CD8-positive, alpha-beta memory T cell (primary cell): ENCODE results near the gene HMCN2. TPM values are rescaled to one million over a fixed set of nuclear protein-coding genes. Genes with fewer than 3 reads are reported as not detected.

Experiments
- CTCF ChIA-PET: fragments of 350-600 bp; sonication (Branson Sonifier 250); formaldehyde crosslinking; loops from one replicate; lab custom pipeline; 2021; ENCODE audit warnings: antibody characterized with exemption; lab: Charles Lee
- POLR2A ChIA-PET: fragments of 350-600 bp; sonication (Branson Sonifier 250); formaldehyde crosslinking; loops from one replicate; lab custom pipeline; 2021; ENCODE audit warnings: antibody characterized with exemption; lab: Charles Lee
- DNase-seq, 5 donors: peaks; one replicate each; pipeline versions ENCODE4 v3.0.0 to v3.0.0-alpha.2; 2020 to 2022; ENCODE audit warnings: mixed read lengths in 1 of 5
- H3K27ac ChIP-seq: one replicate; pipeline ENCODE4 v1.7.0; 2013; ENCODE audit warnings: low read depth, mild to moderate bottlenecking, low read length, moderate library complexity
- H3K27me3 ChIP-seq: 2 replicates; pipeline ENCODE4 v1.7.0; 2013; ENCODE audit warnings: low read length, mild to moderate bottlenecking; ENCODE audit not compliant: insufficient read depth, poor library complexity, severe bottlenecking
- H3K36me3 ChIP-seq: 2 replicates; pipeline ENCODE4 v1.7.0; 2013; ENCODE audit warnings: mild to moderate bottlenecking, low read length, moderate library complexity; ENCODE audit not compliant: insufficient read depth
- H3K4me1 ChIP-seq: 2 replicates; pipeline ENCODE4 v1.7.0; 2013; ENCODE audit warnings: mild to moderate bottlenecking, low read length, moderate library complexity; ENCODE audit not compliant: insufficient read depth
- H3K4me3 ChIP-seq: 2 replicates; pipeline ENCODE4 v1.7.0; 2013; ENCODE audit warnings: mild to moderate bottlenecking, low read length
- H3K9me3 ChIP-seq: 2 replicates; pipeline ENCODE4 v1.7.0; 2013; ENCODE audit warnings: mild to moderate bottlenecking, low read length
- H3K27ac Mint-ChIP-seq, 8 donors: one replicate each; pipeline ENCODE4 v1.8.0; 2020 to 2021; ENCODE audit warnings: mixed read lengths in 8 of 8, mild to moderate bottlenecking in 6 of 8, inconsistent platforms in 3 of 8, moderate library complexity in 3 of 8
- H3K27me3 Mint-ChIP-seq, 2 donors: one replicate each; pipeline ENCODE4 v1.8.0; 2020 to 2021; ENCODE audit warnings: mixed read lengths in 2 of 2, mild to moderate bottlenecking in 1 of 2, moderate library complexity in 1 of 2
- H3K36me3 Mint-ChIP-seq, 3 donors: one replicate each; pipeline ENCODE4 v1.8.0; 2020 to 2021; ENCODE audit warnings: mixed read lengths in 3 of 3, inconsistent platforms in 1 of 3, mild to moderate bottlenecking in 1 of 3
- H3K4me1 Mint-ChIP-seq, 3 donors: one replicate each; pipeline ENCODE4 v1.8.0; 2020 to 2021; ENCODE audit warnings: mixed read lengths in 3 of 3, inconsistent platforms in 1 of 3, mild to moderate bottlenecking in 1 of 3
- H3K4me3 Mint-ChIP-seq, 7 donors: one replicate each; pipeline ENCODE4 v1.8.0; 2020 to 2021; ENCODE audit warnings: mixed read lengths in 7 of 7, mild to moderate bottlenecking in 6 of 7, moderate library complexity in 4 of 7, inconsistent platforms in 2 of 7
- H3K9me3 Mint-ChIP-seq, 5 donors: one replicate each; pipeline ENCODE4 v1.8.0; 2020 to 2022; ENCODE audit warnings: mixed read lengths in 5 of 5, mild to moderate bottlenecking in 3 of 5, moderate library complexity in 2 of 5, inconsistent platforms in 1 of 5
- polyA plus RNA-seq: library from polyadenylated mRNA; unstranded; fragments of 300-500 nt; fragmentation: Illumina TruSeq; gene quantifications from one replicate; pipeline ENCODE4 v1.2.3, GENCODE V29; 2021
- total RNA-seq, 2 experiments: library from RNA; stranded (reverse); gene quantifications; one replicate each; pipeline ENCODE4 v1.2.3, GENCODE V29; 2021

Gene HMCN2
- total and polyA plus RNA-seq, 3 experiments from 2014 or later, result not detected

- Mint-ChIP-seq H3K9me3 (no peaks in the 10 kb centered on the region), H3K36me3 (no peaks in the 10 kb centered on the region), H3K4me3 (no peak overlapping the region), H3K27me3 (peaks cover 0 to 4% of the 10 kb centered on the region in 2 donors), H3K4me1 (no peaks in the 10 kb centered on the region), H3K27ac (no peak overlapping the region)
- H3K36me3 ChIP-seq, result no peaks in the 10 kb centered on the region
- H3K27ac ChIP-seq, result no peak overlapping the region
- POLR2A ChIA-PET, result no interaction called here
- H3K27me3 ChIP-seq, result no peaks in the 10 kb centered on the region
- CTCF ChIA-PET, result interaction anchor here (1.0 kb wide), 1 partner anchor 232 kb away, joined by 3 read pairs; no protein-coding TSS in a partner anchor
- peak in 1 of 5 donors; percentile 5 for DNase-seq
- no peaks in the 10 kb centered on the region for H3K9me3 ChIP-seq
- no peaks in the 10 kb centered on the region for H3K4me1 ChIP-seq
- no peak overlapping the region for H3K4me3 ChIP-seq
Observed at GRCh38 chr9:130343445-130343918, 77.9 kb downstream of the HMCN2 start.

- ChIA-PET CTCF (no interaction called here), POLR2A (no interaction called here)
- H3K9me3 ChIP-seq, result no peaks in the 10 kb centered on the region
- Mint-ChIP-seq H3K27me3 (peaks cover 0 to 4% of the 10 kb centered on the region in 2 donors), H3K9me3 (no peaks in the 10 kb centered on the region), H3K36me3 (no peaks in the 10 kb centered on the region), H3K27ac (no peak overlapping the region), H3K4me1 (no peaks in the 10 kb centered on the region), H3K4me3 (no peak overlapping the region)
- no peaks in the 10 kb centered on the region for H3K4me1 ChIP-seq
- DNase-seq, result no peak
- H3K36me3 ChIP-seq, result no peaks in the 10 kb centered on the region
- no peak overlapping the region for H3K4me3 ChIP-seq
- no peaks in the 10 kb centered on the region for H3K27me3 ChIP-seq
- no peak overlapping the region for H3K27ac ChIP-seq
Observed at GRCh38 chr9:130344366-130344765, 78.8 kb downstream of the HMCN2 start.

DNA sequence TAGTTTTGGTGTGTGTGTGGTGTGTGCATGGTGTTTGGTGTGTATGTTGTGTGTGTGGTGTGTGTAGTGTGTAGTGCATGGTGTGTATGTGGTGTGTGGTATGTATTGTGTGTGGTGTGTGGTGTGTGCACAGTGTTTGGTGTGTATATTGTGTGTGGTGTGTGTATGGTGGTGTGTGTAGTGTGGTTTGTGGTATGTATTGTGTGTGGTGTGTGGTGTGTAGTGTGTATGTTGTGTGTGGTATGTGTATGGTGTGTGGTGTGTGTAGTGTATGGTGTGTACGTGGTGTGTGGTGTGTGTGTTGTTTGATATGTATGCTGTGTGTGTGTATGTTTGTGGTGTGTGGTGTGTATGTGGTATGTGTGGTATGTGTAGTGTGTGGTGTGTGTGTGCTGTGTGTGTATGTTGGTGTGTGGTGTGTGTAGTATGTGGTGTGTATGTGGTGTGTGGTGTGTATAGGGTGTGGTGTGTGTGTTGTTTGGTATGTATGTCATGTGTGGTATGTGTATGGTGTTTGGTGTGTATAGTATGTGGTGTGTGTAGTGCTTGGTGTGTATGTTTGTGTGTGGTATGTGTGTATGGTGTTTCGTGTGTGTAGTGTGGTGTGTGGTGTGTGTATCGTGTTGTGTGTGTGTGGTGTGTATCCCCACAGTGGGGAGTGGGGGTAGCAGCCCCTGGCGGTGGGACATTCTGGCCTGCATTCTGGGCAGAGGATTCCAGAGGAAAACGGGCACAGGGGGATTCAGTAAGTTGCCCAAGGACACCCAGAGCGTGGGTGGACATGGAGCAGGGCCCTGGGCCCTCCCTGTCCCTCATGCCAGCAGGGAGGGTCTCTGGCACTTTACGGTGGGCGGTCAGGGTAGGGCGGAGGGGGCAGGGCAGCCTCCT lies 79.7 kb downstream of the HMCN2 start:
- no peaks in the 10 kb centered on the region for H3K4me1 ChIP-seq
- H3K27ac ChIP-seq, result no peak overlapping the region
- Mint-ChIP-seq H3K4me3 (no peak overlapping the region), H3K27ac (no peak overlapping the region), H3K27me3 (peaks cover 0 to 4% of the 10 kb centered on the region in 2 donors), H3K9me3 (no peaks in the 10 kb centered on the region), H3K36me3 (no peaks in the 10 kb centered on the region), H3K4me1 (no peaks in the 10 kb centered on the region)
- no peaks in the 10 kb centered on the region for H3K27me3 ChIP-seq
- CTCF ChIA-PET, result no interaction called here
- POLR2A ChIA-PET, result no interaction called here
- H3K36me3 ChIP-seq, result no peaks in the 10 kb centered on the region
- no peak for DNase-seq
- H3K4me3 ChIP-seq, result no peak overlapping the region
- H3K9me3 ChIP-seq, result no peaks in the 10 kb centered on the region

- no peak overlapping the region for H3K4me3 Mint-ChIP-seq
- no peaks in the 10 kb centered on the region for H3K9me3 Mint-ChIP-seq
- H3K36me3 ChIP-seq, result no peaks in the 10 kb centered on the region
- no peak overlapping the region for H3K27ac ChIP-seq
- DNase-seq, result no peak
- no peaks in the 10 kb centered on the region for H3K9me3 ChIP-seq
- no peak overlapping the region for H3K27ac Mint-ChIP-seq
- POLR2A ChIA-PET, result no interaction called here
- no peaks in the 10 kb centered on the region for H3K27me3 ChIP-seq
- H3K27me3 Mint-ChIP-seq, result peaks cover 0 to 4% of the 10 kb centered on the region in 2 donors
- CTCF ChIA-PET, result no interaction called here
- no peaks in the 10 kb centered on the region for H3K36me3 Mint-ChIP-seq
- H3K4me1 Mint-ChIP-seq, result no peaks in the 10 kb centered on the region
- no peaks in the 10 kb centered on the region for H3K4me1 ChIP-seq
- no peak overlapping the region for H3K4me3 ChIP-seq
Observed at GRCh38 chr9:130345897-130346385, 80.4 kb downstream of the HMCN2 start.

- Mint-ChIP-seq H3K27ac (no peak overlapping the region), H3K9me3 (no peaks in the 10 kb centered on the region), H3K4me3 (no peak overlapping the region), H3K27me3 (peaks cover 0 to 4% of the 10 kb centered on the region in 2 donors), H3K4me1 (no peaks in the 10 kb centered on the region), H3K36me3 (no peaks in the 10 kb centered on the region)
- no peak overlapping the region for H3K4me3 ChIP-seq
- no peak for DNase-seq
- H3K9me3 ChIP-seq, result no peaks in the 10 kb centered on the region
- CTCF ChIA-PET, result no interaction called here
- POLR2A ChIA-PET, result no interaction called here
- no peaks in the 10 kb centered on the region for H3K4me1 ChIP-seq
- H3K36me3 ChIP-seq, result no peaks in the 10 kb centered on the region
- no peaks in the 10 kb centered on the region for H3K27me3 ChIP-seq
- no peak overlapping the region for H3K27ac ChIP-seq
Observed at GRCh38 chr9:130346431-130346830, 80.9 kb downstream of the HMCN2 start.

DNA sequence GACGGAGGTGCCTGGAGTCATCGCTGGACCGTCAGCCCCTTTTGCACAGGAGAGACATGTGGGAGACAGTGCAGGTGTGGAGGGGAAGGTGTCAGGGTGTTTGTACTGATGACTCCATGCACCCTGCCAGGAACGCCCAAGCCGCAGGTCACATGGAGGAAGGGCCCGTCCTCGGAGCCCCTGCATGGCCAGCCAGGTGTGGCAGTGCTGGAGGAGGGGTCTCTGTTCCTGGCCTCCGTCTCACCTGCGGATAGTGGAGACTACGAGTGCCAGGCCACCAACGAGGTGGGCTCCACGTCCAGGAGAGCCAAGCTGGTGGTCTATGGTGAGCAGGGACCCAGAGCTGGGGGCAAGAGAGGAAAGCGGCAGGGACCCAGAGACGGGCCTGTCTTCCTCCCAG lies 81.5 kb downstream of the HMCN2 start:
- Mint-ChIP-seq H3K27ac (no peak overlapping the region), H3K4me3 (no peak overlapping the region), H3K4me1 (no peaks in the 10 kb centered on the region), H3K27me3 (peaks cover 0 to 4% of the 10 kb centered on the region in 2 donors), H3K9me3 (no peaks in the 10 kb centered on the region), H3K36me3 (no peaks in the 10 kb centered on the region)
- Histone ChIP-seq H3K27ac (no peak overlapping the region), H3K36me3 (no peaks in the 10 kb centered on the region), H3K4me3 (no peak overlapping the region), H3K4me1 (no peaks in the 10 kb centered on the region), H3K27me3 (no peaks in the 10 kb centered on the region), H3K9me3 (no peaks in the 10 kb centered on the region)
- DNase-seq, result no peak
- CTCF ChIA-PET, result no interaction called here
- POLR2A ChIA-PET, result no interaction called here

DNA sequence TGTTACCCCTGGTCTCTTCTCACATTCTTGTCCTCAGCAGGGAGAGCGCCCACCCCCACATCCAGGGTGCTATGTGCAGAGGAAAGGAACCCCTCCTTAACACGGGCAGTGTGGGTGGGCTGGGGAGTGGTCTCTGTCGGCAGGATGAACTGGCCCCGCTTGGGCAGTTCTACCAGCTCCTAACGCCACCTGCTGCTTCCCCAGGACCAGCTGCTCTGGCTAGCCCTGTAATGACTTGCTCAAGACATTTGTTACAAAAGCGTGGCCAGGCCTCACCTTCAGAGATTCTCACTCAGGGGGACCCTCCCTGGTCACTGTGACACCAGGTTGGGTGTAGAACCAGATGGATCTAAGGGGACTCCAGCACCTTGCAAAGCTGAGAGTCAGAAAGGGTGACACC lies 82.4 kb downstream of the HMCN2 start:
- no peak overlapping the region for H3K27ac Mint-ChIP-seq
- no peaks in the 10 kb centered on the region for H3K36me3 Mint-ChIP-seq
- POLR2A ChIA-PET, result no interaction called here
- H3K27me3 ChIP-seq, result no peaks in the 10 kb centered on the region
- no peaks in the 10 kb centered on the region for H3K9me3 Mint-ChIP-seq
- H3K36me3 ChIP-seq, result no peaks in the 10 kb centered on the region
- H3K4me3 Mint-ChIP-seq, result no peak overlapping the region
- peaks cover 0 to 4% of the 10 kb centered on the region in 2 donors for H3K27me3 Mint-ChIP-seq
- no peak overlapping the region for H3K4me3 ChIP-seq
- H3K4me1 Mint-ChIP-seq, result no peaks in the 10 kb centered on the region
- CTCF ChIA-PET, result no interaction called here
- no peaks in the 10 kb centered on the region for H3K9me3 ChIP-seq
- DNase-seq, result no peak
- no peaks in the 10 kb centered on the region for H3K4me1 ChIP-seq
- no peak overlapping the region for H3K27ac ChIP-seq

GRCh38 chr9:130348341-130348740 lies 82.8 kb downstream of the HMCN2 start:
- H3K4me3 Mint-ChIP-seq, result no peak overlapping the region
- Histone ChIP-seq H3K27ac (no peak overlapping the region), H3K36me3 (no peaks in the 10 kb centered on the region), H3K27me3 (no peaks in the 10 kb centered on the region), H3K9me3 (no peaks in the 10 kb centered on the region), H3K4me1 (no peaks in the 10 kb centered on the region), H3K4me3 (no peak overlapping the region)
- no peak for DNase-seq
- H3K27ac Mint-ChIP-seq, result no peak overlapping the region
- no peaks in the 10 kb centered on the region for H3K4me1 Mint-ChIP-seq
- POLR2A ChIA-PET, result no interaction called here
- H3K36me3 Mint-ChIP-seq, result no peaks in the 10 kb centered on the region
- H3K9me3 Mint-ChIP-seq, result no peaks in the 10 kb centered on the region
- CTCF ChIA-PET, result no interaction called here
- H3K27me3 Mint-ChIP-seq, result peaks cover 0 to 4% of the 10 kb centered on the region in 2 donors
